PFSK-1 (cell line): ENCODE results near the gene BANF2.

Source experiments
- FOXP2 ChIP-seq: optimal IDR thresholded peaks from 2 replicates; pipeline ENCODE3; 2011; ENCODE audit warnings: borderline replicate concordance, control low read depth, inconsistent platforms; ENCODE audit not compliant: insufficient read depth; ENCODE audit errors: extremely low read length, extremely low read depth
- POLR2AphosphoS5 ChIP-seq: IDR thresholded peaks from 2 replicates; pipeline ENCODE4 v1.6.1; 2012; ENCODE audit warnings: low read depth, mild to moderate bottlenecking, control low read depth, low read length, moderate library complexity
- SIN3A ChIP-seq: IDR thresholded peaks from 2 replicates; pipeline ENCODE4 v1.6.1; 2012; ENCODE audit warnings: mild to moderate bottlenecking, low read length, moderate library complexity, borderline replicate concordance; ENCODE audit not compliant: insufficient read depth
- TAF1 ChIP-seq: IDR thresholded peaks from 2 replicates; pipeline ENCODE4 v1.6.1; 2012; ENCODE audit warnings: low read length, control low read depth, borderline replicate concordance; ENCODE audit not compliant: insufficient read depth
- TF ChIP-seq, protein P1 (sequence below), 2 experiments: IDR thresholded peaks; 2 replicates each; pipeline versions ENCODE4 v1.6.1 to v1.8.0; 2011 to 2012; ENCODE audit warnings: low read depth in 2 of 2, low read length in 2 of 2, control low read depth in 1 of 2, inconsistent platforms in 1 of 2, mild to moderate bottlenecking in 1 of 2, moderate library complexity in 1 of 2; ENCODE audit not compliant: insufficient read depth in 1 of 2

The BANF2 gene

DNA sequence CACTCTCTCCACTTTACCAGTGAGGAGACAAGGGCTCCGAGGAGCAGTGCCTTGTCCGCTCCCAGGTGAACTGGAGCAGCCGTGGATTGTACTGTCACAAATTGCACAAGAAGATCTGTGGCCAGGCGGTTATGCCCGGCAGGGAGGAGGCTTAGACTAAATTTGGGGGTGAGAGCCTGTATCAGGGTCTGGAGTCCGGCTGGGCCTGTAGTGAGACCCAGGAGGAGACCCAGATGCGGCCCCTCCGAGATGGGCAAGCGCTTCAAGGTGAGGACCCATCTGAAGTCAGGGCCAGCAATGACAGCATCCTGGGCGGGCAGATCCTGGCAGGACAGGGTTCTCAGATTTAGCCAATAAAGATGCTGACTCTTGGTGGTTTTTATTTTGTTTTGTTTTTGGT, 27.6 kb downstream of the BANF2 start:
- TF ChIP-seq POLR2AphosphoS5 (no peak), SIN3A (no peak), TAF1 (no peak), FOXP2 (no peak)
- TF ChIP-seq, protein P1, sequence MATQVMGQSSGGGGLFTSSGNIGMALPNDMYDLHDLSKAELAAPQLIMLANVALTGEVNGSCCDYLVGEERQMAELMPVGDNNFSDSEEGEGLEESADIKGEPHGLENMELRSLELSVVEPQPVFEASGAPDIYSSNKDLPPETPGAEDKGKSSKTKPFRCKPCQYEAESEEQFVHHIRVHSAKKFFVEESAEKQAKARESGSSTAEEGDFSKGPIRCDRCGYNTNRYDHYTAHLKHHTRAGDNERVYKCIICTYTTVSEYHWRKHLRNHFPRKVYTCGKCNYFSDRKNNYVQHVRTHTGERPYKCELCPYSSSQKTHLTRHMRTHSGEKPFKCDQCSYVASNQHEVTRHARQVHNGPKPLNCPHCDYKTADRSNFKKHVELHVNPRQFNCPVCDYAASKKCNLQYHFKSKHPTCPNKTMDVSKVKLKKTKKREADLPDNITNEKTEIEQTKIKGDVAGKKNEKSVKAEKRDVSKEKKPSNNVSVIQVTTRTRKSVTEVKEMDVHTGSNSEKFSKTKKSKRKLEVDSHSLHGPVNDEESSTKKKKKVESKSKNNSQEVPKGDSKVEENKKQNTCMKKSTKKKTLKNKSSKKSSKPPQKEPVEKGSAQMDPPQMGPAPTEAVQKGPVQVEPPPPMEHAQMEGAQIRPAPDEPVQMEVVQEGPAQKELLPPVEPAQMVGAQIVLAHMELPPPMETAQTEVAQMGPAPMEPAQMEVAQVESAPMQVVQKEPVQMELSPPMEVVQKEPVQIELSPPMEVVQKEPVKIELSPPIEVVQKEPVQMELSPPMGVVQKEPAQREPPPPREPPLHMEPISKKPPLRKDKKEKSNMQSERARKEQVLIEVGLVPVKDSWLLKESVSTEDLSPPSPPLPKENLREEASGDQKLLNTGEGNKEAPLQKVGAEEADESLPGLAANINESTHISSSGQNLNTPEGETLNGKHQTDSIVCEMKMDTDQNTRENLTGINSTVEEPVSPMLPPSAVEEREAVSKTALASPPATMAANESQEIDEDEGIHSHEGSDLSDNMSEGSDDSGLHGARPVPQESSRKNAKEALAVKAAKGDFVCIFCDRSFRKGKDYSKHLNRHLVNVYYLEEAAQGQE (IDR thresholded peaks at IDR 0.05; ENCODE audit: insufficient read depth in 1 of 2, low read depth in 2 of 2, low read length in 2 of 2) = no peak

DNA sequence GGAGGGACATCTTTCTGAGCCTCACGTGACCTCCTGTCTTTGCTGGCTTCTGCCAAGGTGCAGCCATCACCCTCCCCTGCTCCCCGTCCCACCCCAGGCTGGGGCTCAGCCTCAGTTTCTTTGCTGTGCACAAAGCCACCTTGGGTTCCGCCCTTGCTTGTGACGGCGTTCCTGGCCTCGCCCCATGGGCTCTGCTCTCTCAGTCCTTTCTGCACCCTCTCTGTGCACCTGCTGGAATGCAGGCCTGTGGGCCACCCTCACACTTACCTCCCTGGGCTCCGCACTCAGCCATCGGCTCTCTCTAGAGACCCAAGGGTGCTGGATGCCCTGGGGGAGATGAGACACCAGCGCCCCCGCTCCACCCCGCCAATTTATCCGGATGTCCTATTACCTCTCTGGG, 28.3 kb downstream of the BANF2 start:
- TF ChIP-seq SIN3A (no peak), POLR2AphosphoS5 (no peak), TAF1 (no peak), FOXP2 (no peak)
- TF ChIP-seq, protein P1 (IDR thresholded peaks at IDR 0.05; ENCODE audit: insufficient read depth in 1 of 2, low read depth in 2 of 2, low read length in 2 of 2) = no peak

DNA sequence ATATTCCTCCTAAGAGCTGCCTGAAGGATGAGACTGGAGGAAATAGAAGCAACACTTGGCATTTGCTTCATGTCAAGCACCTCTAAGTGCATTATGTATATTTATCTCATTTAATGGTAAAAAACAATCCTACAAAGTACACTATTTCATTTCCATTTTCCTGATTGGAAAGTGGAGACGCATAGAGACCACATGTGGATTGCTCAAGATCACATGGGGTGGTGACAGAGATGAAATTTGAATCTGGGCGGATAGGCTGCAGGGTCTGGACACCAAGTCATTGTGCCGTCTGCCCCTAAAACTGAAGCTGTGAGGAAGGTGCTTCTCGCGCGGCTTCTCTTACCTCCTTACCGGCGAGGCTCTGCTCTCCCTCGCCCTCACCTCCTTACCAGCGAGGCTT, 30.3 kb downstream of the BANF2 start:
- TF ChIP-seq, protein P1 (IDR thresholded peaks at IDR 0.05; ENCODE audit: insufficient read depth in 1 of 2, low read depth in 2 of 2, low read length in 2 of 2) = no peak
- TF ChIP-seq SIN3A = no peak
- no peak for TF ChIP-seq FOXP2
- TF ChIP-seq POLR2AphosphoS5 = no peak
- no peak for TF ChIP-seq TAF1

DNA sequence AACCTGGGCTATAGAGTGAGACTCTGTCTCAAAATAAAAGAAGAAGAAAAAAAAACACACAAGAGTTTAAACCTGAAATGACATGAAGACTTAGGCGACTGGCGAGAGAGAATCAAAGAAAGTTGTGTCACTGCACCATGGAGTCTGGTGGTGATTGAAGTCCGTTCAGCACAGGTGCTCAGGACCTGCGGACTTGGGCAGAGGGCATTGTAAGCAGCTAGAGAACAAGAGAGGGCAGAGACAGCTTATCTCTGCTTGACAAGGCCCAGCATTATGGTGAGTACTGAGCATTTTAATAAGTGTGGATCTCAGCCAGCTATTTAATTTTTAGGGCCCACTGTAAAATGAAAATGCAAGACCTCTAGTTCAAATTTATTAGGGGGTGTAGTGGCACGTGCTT, 31.5 kb downstream of the BANF2 start:
- TF ChIP-seq FOXP2 (no peak), SIN3A (no peak), TAF1 (no peak), POLR2AphosphoS5 (no peak)
- TF ChIP-seq, protein P1 (IDR thresholded peaks at IDR 0.05; ENCODE audit: insufficient read depth in 1 of 2, low read depth in 2 of 2, low read length in 2 of 2) = no peak

DNA sequence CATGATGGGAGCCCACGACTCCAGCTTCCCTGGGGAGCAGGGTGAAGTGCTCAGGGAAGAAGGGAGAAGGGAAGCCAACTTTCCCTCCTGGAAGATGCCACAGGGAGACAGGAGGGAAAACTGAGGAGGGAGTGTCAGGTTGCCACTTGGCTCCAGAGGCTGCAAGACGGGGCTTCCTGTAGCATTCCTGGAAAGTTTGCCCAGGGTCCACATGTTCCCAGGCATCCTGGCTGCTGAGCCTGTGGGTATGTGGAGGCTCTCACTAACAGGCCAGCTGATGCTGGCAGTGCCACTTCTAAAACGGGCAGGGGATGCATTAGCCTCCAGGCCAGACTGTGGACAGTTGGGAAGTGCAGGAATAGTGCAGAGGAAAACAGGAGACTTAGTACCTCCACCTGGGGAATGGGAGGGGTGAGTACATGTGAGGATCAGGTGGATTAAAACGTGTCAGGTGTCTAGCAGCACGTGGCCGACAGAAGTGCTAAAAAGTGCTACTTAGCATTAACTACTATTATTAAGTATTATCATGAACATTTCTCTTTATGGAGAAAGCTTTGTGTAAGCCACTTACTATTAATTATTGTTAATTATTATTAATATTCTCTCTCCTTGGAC, 33.2 kb downstream of the BANF2 start:
- no peak for TF ChIP-seq TAF1
- no peak for TF ChIP-seq SIN3A
- no peak for TF ChIP-seq FOXP2
- no peak for TF ChIP-seq POLR2AphosphoS5
- TF ChIP-seq, protein P1 (IDR thresholded peaks at IDR 0.05; ENCODE audit: insufficient read depth in 1 of 2, low read depth in 2 of 2, low read length in 2 of 2) = no peak
